ENCODE results near the gene SNTG2.

SNTG2 gene

DNA sequence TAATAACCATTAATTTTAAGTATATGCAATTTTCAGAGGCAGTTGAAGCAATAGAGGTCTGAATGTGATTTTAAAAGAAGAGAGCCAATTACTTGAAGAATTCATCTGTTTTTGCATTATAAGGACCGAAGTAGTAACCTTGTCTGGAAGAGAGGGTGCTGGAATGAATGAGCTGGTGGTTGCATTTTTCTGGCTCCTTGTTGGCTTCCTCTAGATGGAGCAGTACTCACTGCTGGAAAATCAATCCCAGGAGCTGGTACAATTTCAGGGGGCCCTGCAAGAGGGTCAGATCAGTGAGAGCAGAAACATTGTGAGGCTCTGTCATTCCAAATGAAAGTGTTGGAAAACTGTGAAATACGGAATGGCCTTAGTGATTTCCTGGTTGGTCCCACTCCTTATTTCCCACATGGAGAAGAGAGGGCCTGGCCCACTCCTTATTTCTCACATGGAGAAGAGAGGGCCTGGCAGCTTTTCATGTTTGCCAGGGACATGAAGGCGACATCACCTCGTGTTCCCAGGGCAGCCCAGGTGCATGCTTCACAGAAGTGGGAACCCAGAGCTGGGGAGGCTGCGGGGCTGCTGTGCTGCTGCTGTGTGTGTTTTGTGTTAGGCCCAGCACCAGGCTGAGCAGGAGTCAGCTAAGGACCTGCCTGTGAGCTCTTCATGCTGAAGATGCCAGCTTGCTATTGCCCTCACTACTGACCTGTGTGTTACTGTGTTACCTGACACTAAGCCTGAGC is 197.4 kb downstream of the SNTG2 start:
- DNase-seq (ENCODE audit: low spot score): no peak

- no peak for DNase-seq (ENCODE audit: low spot score)
Observed at GRCh38 chr2:1150724-1151511, 200.3 kb downstream of the SNTG2 start.

DNA sequence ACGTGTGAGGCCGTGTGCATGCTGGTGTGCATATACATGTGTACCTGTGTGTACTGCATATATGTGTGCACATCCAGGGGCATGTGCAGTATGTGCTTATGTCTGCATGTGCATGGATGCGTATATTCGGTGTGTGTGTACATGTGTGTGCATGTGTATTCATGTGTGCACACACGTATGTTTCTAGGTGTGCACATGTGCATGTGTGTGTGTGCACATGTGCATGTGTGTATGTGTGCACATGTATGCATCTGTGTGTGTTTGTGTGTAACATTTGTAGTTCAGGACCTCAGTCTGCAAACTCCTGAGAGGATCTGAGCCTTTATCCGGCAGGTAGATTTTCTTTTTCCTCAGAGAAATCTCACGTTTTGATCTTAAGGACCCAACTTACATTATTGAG is 201.7 kb downstream of the SNTG2 start:
- no peak for DNase-seq (ENCODE audit: low spot score)

DNA sequence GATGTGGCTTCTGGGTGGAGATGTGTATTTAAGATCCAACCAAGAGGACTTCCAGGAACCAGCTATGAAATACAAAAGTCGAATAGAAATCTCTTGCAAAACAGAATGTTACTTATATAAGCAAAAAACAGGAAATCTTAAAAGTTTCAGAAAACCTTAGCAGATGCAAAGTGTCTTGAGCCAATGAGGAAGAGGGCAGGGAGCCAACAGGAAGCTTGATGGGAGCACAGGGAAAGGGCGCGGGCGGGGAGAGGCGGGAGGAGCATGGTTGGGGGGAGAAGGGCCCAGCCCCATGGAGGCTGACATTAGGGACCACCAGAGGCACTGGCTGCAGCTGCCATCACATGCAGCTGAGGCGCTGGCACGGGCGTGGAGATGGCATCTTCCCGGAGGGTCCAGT is 203.3 kb downstream of the SNTG2 start:
- DNase-seq (ENCODE audit: low spot score): no peak

DNA sequence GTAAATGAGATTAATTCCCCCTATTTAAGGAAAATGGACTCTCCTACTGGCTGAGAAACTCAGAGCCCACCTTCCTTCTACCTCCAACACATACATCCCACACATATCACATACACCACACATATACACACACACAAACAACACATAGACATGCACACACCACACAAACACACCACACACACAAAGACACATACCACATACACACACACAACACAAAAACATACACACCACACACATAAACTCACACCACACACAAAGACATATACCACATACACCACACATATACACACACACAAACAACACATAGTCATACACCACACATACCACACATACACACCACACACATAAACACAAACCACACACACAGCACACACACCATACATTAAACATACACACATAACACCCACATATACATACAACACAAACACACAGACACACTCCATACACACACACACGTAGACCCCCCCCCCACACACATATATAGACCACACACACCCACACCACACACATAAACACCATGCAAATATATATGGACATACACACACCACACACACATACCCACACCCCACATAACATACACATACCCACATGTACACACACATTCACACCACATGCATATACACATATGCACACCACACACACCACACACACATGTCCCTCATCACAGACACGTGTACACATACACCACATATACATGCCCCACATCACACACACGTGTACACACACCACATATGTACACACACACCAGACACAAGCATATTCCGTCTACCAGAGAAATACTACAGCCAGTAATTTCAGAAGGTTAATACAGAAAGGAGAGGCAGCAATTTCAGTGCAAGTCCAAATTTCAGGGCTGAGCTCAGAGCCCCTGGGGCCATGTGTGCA is 204.3 kb downstream of the SNTG2 start:
- no peak for DNase-seq (ENCODE audit: low spot score)

DNA sequence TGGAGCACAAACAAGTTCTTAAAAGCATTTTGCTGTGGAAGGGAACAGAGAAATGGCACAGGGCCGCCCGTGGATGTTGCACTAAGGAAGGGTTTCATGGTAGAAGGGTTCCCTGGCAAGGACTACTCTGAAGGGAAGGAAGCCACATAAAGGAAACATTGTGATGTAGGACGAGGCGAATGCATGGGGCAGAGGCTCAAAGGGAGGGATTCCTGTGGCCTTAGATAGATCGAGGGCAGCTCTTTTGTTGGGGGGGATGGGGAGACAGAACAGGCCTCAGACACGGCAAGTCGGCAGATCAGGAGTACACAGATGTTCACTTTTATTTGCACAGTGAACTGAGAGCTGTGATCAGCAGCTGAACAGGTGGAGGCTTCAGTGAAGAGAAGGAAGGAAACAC is 205.4 kb downstream of the SNTG2 start:
- DNase-seq (ENCODE audit: low spot score): no peak

DNA sequence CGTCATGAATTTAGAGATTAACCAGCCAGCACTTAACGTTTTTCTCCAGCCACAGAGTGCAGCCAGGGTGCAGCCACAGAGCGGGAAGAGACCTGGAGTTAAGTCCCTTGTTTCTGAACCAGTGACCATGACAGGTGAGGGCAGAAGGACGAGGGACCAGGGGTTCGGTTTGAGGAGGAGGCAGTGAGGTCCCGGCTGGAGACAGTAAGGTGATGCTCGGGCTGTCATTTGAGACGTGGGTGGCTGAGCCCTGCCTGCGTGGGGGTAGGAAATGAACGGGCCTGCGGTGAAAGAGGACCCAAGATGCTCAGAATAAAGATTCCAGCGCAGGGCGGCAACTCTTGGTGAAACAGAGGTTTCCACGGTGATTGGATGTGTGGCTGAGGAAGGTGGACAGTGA is 205.9 kb downstream of the SNTG2 start:
- no peak for DNase-seq (ENCODE audit: low spot score)

GRCh38 chr2:1157107-1157506 is 206.5 kb downstream of the SNTG2 start:
- DNase-seq (ENCODE audit: low spot score): no peak

GRCh38 chr2:1159013-1159412 is 208.4 kb downstream of the SNTG2 start:
- DNase-seq (ENCODE audit: low spot score): no peak

- no peak for DNase-seq (ENCODE audit: low spot score)
Observed at GRCh38 chr2:1162246-1162645, 211.6 kb downstream of the SNTG2 start.

- DNase-seq (ENCODE audit: low spot score): no peak
Observed at GRCh38 chr2:1162768-1163584, 212.3 kb downstream of the SNTG2 start.

DNA sequence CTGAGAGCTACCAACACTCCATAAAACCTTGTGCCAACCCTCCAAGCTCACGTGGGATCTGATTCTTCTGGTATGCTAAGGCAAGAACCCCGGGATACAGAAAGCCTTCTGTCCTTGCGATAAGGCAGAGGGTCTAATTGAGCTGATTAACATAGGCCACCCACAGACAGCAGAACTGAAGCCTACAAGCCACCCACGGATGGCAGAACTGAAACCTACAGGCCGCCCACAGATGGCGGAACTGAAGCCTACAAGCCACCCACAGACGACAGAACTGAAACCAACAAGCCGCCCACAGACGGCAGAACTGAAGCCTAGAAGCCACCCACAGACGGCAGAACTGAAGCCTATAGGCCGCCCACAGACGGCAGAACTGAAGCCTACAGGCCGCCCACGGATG is 216.3 kb downstream of the SNTG2 start:
- no peak for DNase-seq (ENCODE audit: low spot score)

- no peak for DNase-seq (ENCODE audit: low spot score)
Observed at GRCh38 chr2:1168846-1169245, 218.2 kb downstream of the SNTG2 start.

DNA sequence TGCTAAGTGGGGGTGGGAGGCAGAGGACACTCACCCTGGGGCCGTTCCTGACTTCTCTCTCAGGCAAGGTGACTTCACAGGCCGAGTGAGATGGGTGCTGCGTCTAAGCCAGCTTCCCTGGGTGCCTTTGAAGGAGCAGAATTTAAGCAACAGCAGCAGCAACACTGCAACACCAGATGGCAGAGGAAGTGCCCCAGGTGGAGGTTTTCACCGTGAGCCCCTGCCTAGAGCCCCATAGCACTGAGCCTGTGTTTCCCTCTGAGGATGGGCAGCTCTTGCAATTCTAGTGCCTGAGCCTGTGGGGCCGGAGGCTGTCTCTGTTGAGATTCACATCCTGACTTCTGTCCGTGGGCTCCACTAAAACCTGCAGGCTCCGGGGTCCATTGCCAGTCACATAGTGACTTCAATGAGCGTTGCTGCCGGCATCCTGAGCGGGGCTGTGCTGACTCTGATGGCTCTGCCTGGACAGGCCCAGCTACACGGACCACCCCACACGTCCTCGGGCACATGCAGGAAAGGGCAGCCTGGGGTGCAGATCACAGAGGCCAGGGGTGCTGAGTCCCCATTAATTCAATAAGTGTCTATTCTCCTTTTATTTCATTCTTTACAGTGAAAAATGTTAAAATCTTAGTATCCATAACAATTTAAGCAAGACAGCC is 218.8 kb downstream of the SNTG2 start:
- no peak for DNase-seq (ENCODE audit: low spot score)

- no peak for DNase-seq (ENCODE audit: low spot score)
Observed at GRCh38 chr2:1170241-1170640, 219.6 kb downstream of the SNTG2 start.

GRCh38 chr2:1170711-1171110 is 220.1 kb downstream of the SNTG2 start:
- DNase-seq (ENCODE audit: low spot score): no peak

- DNase-seq (ENCODE audit: low spot score): no peak
Observed at GRCh38 chr2:1173528-1173927, 222.9 kb downstream of the SNTG2 start.

GRCh38 chr2:1181893-1182292 is 231.2 kb downstream of the SNTG2 start:
- no peak for DNase-seq (ENCODE audit: low spot score)

DNA sequence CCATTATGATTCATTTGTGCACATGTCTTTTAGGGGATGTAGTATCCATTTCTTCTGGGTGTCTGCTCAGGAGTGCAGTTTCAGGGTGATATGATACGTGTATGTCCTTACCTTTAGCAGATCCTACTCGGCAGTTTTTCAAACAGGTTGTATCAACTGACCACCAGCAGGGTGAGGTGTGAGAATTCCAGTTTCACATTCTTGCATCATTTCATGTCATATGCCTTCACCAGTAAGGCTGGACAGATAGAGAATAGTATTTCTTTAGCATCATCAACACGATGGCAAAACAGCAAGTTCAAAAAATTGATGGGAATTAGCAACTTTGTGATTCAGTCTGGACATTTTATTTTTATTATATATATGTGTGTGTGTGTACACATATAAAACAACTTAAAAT is 232.7 kb downstream of the SNTG2 start:
- no peak for DNase-seq (ENCODE audit: low spot score)

- DNase-seq (ENCODE audit: low spot score): no peak
Observed at GRCh38 chr2:1186421-1186820, 235.8 kb downstream of the SNTG2 start.

GRCh38 chr2:1187189-1187588 is 236.5 kb downstream of the SNTG2 start:
- no peak for DNase-seq (ENCODE audit: low spot score)

Measured in AG08396 (cell line).